Measurements from ENCODE around the gene APBB2.
"Not testable (repeated sequence)": the region's sequence is repeated elsewhere in the genome, so short reads cannot be mapped to it uniquely, and the experiment has no call there.

Gene APBB2

DNA sequence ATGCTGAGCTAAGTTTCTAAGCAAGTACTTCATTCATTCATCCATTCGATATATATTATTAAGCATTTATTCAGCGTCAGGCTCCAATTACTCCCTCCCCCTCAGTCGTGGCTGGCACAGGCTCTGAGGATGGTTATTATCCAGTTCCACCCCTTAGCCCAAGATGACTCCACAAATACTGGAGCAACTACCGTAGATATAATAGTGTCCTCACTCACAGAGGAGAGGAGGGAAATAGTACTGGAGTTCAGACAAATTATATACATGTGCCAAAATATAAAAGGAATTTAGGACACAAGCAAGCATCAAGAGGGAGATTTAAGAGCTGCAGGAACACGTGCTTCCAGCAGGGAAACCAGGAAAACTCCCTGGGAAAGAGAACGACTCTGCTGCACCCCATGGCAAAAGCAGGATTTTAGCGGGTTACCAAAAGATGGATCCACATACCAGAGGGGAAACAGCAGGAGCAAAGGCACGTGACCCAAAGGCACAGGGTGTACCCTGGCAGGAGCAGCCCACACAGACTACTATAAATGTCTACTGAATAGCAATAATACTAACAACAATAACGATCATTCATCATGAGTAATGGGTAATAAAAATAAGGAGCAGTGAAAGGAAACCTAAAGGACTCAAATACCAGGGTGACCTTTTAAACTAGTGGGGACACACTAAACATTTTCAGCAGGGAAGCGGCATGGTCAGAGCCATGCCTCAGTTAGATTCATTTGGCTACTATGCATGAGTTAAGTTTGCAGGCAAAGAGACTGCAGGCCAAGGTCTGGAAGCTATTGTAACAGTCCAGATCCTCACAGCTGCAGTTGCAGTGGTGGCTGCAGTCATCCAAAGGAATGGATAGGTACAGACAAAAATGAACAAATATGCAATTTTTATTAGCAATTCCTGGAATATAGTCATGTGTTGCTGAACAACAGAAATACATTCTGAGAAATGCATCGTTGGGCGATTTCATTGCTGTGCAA, 153.7 kb downstream of the APBB2 start:
- no peak for DNase-seq (ENCODE audit: low read depth)

DNA sequence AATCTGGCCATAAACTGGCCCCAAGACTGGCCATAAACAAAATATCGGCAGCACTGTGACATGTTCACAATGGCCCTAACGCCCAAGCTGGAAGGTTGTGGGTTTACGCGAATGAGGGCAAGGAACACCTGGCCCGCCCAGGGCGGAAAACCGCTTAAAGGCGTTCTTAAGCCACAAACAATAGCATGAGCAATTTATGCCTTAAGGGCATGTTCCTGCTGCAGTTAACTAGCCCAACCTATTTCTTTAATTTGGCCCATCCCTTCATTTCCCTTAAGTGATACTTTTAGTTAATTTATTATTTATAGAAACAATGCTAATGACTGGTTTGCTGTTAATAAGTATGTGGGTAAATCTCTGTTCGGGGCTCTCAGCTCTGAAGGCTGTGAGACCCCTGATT, 154.9 kb downstream of the APBB2 start:
- not testable (repeated sequence) for DNase-seq (ENCODE audit: low read depth)

DNA sequence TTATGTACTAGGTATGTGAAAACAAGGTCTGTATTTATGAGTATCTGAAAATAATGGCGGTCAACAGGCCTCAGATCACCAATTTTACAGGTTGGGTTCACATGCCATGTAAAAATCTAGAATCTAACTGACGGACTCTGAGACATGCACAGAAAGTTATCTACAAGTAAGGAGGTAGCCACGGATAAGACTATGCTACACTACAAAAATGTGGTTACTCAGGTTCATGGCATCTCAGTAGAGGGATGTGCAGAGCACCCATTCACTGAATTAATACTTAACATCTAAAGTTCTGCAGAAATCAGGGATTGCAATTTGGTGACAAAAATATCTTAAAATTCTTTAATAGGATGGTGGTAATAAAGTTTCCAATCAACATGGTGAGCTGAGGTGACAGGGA, 155.9 kb downstream of the APBB2 start:
- DNase-seq (ENCODE audit: low read depth) = no peak

DNA sequence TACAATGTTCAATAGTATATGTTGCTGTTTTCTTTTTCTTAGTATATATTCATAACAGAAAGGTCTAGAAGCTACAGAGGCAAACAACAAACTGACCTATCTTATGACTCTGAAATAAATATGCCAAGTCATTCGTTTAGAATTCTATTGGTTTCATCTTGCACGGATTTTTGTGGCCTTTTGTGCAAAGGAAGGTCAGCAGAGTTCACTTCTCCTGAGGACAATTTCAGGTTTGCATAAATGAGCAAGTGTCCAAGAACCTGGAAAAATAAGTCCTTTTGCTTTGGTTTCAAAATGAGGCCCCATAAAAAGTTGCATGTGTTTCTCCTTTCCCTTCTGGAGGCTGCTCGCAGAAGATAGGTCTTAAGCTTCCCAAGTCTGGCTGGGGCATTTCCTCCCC, 156.9 kb downstream of the APBB2 start:
- no peak for DNase-seq (ENCODE audit: low read depth)

DNA sequence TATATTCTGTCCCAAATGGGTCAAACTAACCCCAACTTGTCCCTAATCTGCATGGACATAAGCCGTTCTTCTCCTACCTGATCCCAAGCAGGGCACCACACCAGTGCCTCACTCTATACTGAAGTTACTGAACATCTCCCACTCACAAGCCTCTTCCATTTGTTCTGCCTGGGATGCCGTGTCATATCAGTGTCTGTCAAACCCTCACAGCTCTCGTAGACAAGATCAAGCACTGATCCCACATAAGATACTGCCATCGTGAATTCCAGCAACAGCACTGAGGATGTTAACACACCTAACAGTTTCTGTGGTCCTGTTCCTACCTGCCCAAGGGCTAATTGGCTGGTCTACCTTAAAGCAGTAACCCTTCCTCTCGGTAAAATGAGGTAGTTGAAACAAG, 162.1 kb downstream of the APBB2 start:
- no peak for DNase-seq (ENCODE audit: low read depth)

DNA sequence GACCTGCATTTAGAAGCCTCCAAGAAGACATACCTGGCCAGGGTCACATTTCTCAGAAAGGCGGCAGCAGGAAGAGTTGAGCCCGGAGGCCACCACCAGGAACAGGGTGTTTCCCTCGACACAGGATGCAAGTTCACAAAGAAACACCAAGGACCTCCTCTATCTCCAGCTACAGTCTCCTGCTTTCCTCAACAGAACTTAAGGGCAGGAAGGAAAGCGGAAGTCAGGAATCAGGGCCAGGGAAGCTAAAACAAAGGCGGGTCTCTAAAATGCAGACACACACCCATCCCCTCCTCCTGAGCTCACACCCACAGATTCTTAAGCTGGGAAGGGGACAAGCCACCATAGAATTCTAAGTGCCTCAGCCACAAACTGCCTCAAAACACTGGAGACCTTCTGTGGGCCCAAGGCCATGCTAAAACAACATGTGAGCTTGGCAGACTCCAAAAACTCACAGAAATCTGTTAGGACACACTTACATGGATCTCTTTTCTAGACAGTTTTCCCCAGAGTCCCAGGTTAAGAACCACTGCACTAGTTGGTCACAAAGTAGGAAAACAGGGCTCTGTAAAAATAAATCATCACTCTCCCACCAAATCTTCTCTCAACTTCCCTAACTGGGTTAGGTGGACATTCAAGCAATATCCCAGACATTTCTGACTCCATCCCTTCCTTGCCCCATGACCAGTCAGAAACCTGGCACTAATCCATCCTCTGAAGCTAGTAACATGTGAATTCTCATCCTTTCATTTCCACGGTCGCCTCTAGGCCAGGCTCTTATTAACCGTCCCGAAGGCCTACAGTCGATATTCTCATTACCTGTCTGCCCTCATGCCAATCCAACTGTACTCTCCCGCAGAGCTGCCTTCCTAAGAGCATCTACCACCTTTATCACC, 163.2 kb downstream of the APBB2 start:
- DNase-seq (ENCODE audit: low read depth) = no peak

DNA sequence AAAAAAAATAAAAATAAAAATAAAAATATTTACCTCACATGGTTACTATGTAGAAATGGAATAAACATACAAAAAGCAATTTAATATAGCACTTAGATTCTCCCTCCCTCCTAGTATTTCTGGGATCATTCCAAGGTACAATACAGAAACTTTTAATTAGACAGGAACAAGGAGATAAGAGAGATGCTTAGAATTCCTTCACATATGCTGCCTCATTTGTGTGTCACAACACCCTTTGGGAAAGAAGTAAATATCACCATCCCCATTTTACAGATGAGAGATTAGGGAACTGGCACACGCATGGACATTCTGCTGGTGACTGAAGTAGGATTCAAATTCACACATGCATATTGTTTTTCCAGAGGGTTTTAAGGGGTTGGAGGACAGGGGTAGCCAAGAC, 164.2 kb downstream of the APBB2 start:
- DNase-seq (ENCODE audit: low read depth) = no peak

DNA sequence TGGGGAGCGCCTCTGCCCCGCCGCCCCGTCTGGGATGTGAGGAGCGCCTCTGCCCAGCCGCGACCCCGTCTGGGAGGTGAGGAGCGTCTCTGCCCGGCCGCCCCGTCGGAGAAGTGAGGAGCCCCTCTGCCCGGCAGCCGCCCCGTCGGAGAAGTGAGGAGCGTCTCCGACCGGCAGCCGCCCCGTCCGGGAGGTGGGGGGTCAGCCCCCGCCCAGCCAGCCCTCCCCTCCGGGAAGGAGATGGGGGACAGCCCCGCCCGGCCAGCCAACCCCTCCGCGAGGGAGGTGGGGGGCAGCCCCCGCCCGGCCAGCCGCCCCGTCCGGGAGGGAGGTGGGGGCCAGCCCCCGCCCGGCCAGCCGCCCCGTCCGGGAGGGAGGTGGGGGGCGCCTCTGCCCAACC, 165.2 kb downstream of the APBB2 start:
- DNase-seq (ENCODE audit: low read depth) = not testable (repeated sequence)

DNA sequence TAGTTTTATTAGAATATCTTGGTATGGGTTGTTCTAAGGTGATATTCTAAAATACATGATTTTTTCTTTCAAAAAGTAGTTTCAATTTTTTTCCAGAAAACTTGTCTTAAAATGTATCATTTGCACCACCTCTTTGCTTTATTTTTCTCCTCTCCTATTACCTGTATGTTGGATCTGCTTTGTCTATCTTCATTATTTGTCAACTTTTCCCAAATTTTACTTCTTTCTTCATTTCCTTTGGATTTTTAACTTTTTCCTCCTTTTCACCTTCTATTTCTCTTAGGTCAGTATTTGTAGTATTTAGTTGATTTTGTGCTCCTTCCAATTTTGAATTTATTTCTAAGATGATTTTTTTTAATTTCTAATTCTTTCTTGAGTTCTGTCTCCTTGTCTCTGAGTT, 169.6 kb downstream of the APBB2 start:
- no peak for DNase-seq (ENCODE audit: low read depth)

DNA sequence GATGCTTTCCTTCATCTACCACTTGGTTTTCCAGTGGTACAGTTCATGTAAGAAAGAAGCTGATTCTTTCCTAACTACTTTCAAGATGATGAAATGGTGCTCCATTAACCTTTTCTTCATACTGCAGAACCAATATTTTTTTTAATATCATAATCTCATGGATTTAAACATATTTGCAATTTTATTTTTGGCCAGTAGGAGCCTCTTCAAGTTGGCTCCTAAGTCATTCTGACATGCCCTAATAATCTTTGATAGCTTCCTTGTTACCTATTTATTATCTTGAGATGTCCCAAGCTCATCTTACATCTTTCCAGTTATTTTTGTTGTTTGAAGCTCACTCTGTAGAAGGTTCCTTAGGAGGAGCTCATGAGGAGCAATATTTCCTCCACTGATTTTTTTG, 170.2 kb downstream of the APBB2 start:
- DNase-seq (ENCODE audit: low read depth) = no peak

DNA sequence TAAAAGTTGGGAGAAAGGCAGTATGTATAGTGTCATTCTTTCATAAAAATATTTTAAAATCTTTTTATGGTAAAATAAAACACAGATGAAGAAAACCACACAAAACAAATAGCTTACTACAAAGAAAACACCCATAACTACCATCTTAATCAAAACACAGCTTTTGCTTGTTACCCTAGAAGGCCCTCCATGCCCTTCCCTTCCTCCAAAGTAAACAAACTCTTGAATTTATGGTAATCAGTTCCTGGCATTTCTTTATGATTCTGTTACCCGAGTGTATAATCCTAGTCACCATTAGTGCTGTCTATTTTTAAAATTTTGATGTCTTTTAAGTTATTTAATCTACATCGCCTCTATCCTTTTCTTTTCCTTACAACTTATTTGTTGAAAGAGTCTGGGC, 170.9 kb downstream of the APBB2 start:
- no peak for DNase-seq (ENCODE audit: low read depth)

DNA sequence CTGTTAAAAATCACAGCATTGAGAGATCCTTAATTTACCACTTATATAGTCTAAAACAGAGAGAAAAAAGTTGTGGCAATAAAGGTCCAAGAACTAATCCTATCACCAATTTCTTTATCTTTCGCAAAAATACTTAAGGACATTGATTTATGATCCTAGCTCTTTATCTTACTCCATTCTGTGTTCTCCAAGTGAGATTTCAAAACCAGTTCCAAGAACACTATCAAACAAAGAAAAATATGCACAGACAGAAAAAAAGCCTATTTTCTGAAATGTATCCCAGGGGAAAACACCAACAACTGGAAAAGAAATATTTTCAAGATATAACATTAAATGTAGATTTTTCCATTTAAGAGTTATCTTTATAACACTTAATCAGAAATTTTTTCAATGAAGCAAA, 172.8 kb downstream of the APBB2 start:
- DNase-seq (ENCODE audit: low read depth) = no peak

DNA sequence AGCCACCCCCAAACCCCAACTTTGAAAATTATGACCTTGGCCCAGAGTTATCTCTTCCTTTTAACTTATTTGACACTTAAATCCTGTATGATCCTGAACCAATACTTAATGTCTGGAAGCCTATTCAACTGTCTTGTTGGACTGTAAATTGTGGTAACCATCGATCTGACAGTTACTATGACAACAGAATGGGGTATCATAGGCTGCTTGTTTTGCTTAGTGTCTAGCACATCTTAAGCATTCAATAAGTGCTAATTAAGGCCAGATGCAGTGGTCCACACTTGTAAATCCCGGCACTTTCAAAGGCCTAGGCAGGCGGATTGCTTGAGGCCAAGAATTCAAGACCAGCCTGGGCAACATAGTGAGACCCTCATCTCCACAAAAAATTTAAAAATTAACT, 175.0 kb downstream of the APBB2 start:
- DNase-seq (ENCODE audit: low read depth) = no peak

DNA sequence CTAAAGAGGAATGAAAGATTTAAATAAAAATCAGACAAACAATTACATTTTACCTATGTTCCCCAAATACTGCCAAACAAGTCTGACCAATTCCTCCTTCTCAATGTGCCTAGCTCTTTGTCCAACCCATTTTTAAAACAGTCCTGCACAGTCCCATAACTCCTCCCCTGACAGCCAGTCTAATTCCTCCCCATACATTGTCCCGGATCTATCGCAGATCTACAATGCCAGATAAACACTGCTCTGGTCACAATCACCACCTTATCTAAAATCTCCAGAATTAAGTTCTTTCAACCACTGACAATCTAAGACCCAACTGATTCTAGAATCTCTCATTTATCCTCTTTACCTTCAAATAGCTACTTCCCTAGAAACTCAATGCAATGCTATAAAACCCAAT, 176.0 kb downstream of the APBB2 start:
- DNase-seq (ENCODE audit: low read depth) = no peak

DNA sequence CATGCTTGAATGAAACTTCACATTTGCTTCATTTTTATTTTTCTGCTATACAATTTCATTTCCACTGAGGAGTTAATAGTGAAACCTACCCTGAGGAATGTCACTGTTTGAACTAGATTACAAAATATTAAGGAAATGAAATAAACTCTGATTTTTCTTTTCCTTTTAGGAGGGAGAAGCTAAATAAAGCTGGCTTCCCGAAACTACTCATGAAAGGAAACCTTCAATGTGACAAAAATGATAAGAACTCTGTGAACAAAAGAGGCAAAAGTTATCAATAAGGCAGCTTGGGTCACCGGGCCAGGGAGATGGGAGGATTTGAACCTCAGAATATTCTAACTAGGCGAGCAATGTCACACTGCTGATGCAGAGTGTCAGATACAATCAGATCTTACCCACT, 185.2 kb downstream of the APBB2 start:
- DNase-seq (ENCODE audit: low read depth) = no peak

DNA sequence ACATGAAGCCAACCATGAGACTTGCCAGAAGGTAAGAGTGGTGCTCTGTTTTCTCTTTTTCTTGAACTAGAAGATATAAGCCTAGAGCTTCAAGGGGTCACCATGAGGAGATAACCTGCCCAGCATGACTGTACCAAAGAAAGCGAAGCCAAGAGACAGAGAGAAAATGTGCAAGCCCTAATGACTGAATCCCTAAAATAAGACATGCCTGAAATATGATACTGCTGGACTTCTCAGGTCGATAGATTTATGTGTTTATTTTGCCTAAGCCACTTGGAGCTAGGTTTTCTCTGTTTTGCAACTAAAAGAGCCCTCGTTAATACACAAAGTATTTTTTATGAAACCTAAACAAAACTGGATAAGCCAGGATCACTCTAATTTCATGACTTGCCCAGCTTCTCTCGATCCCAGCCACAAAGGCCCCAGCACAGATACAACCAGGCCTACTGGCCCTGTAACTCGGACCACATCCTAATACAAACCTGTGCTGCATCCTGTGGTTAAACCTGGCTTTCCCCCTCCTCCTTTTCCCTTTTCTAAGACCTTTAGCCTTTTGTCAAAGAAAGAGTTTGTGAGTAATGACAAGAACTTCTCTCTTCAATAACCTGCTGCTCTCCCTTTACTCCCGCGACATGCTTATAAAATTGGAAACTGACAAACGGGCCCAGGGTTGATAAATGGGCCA, 185.8 kb downstream of the APBB2 start:
- no peak for DNase-seq (ENCODE audit: low read depth)

DNA sequence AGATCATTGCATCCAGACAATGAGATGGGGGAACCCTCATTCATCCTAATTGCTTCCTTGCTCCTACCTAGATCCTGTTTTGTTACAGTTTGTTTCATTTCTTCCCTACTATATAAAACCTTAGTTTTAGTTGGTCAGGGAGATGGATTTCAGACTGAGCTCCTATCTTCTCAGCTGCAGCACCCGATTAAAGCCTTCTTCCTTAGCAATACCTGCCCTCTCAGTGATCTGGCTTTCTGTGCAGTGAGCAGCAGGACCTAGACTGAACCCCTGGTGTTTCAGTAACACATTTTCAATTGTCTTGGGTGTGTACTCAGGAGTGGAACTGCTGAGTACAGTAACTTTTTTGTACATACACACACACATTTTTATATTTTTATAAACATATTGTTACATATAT, 187.4 kb downstream of the APBB2 start:
- DNase-seq (ENCODE audit: low read depth) = no peak

DNA sequence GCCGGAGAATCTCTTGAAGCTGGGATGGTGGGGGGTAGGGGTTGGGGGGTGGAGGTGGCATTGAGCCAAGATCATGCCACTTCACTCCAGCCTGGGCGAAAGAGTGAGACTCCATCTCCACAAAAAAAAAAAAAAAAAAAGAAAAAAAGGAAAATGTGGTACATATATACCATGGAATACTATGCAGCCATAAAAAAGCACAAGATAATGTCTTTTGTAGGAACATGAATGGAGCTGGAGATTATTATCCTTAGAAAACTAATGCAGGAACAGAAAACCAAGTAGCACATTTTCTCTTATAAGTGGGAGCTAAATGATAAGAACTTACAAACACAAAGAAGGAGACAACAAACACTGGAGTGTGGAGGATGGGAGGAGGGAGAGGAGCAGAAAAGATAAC, 188.5 kb downstream of the APBB2 start:
- DNase-seq (ENCODE audit: low read depth) = no peak

DNA sequence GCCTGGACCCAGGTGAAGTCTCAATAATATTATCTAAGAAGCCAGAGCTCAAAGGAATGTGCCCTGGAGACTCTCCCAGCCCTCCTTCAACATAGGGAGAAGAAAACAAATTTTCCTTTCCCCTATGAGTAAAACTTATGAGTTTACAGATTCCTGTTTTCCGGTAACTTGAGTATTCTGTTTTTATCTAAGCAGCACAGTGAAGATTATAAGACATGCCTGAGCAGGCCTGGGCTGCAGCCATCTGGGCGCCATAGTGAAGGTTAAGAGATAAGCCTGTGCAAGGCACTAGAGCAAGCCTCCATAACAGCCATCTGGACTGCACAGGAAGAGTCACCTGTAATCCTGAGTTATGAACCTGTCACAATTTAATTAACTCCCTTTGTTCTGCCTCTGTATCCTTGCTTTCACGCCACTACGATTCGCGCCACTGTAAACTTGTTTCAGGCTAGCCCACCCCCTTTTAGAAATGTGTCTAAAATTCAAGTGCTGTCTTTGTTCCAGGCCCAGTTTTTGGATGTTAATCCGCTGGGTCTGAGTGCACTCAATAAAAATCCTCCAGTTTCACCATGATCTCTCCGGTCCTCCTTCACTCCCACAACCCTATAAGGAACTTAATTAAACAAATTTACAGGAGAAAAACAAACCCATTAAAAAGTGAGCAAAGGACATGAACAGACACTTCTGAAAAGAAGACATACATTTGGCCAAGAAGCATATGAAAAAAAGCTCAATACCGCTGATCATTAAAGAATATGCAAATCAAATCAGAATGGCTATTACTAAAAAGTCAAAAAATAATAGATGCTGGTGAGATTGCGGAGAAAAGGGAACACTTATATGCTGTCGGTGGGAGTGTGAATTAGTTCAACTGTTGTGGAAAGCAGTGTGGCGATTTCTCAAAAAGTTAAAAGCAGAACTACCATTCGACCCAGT, 189.5 kb downstream of the APBB2 start:
- DNase-seq (ENCODE audit: low read depth) = no peak

DNA sequence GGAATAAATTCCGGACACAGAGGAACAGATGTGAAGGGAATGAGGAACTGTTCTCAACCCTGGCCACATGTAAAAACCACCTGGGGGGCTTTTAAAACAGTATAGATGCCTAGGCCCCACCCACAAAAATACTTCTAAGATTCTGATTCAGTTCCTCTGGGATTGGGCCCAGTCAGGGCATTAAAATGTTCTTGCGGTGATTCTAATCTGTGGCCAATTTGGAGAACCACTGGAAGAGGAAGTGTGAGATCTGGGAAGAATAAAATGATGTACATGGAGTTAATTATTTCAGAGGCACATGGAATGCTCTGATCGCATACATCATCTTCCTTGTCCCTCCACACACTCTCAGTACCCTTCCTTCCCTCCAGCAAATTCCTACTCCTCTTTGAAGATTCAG, 192.2 kb downstream of the APBB2 start:
- no peak for DNase-seq (ENCODE audit: low read depth)

DNA sequence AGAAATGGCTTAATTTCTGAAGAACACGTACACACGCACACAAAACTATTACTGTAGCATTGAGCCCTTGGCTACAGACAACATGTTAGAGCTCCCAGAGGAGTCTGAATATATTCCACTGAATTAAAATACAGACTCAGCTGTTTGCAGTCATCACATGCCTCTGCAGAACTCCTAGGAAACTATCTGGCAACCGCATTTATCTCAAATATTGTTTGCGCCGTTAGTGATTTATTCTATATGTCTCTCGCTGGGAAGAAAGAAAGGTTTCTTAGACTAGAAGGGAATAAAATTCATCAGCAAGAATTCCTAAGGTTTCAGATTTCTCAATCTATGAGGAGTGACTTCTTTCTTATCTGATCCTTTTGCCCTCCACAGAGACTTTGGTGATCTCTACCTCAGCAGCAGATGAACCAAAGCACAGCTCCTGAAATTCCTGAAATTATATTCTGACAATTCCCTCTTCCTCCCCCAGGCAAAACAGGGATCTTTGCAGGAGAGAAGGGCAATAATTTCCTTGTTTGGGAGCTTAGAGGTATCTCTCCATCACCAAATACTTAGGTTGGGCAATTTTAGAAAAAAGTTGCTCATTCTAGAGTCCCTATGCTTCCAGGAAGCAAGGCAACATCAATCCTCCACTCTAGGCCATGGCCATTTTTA, 199.2 kb downstream of the APBB2 start:
- DNase-seq (ENCODE audit: low read depth) = no peak

Measured in stimulated activated CD8-positive, alpha-beta memory T cell treated with anti-CD3 and anti-CD28 coated beads, Interleukin-12 subunit alpha, Interleukin-12 subunit beta, amount 100 ng/mL, for 4 hours (primary cell).